Right atrium auricular region (tissue), 2 donors: ENCODE data around the gene BAG3. TPM values are rescaled to one million over a fixed set of nuclear protein-coding genes. Genes with fewer than 3 reads are reported as not detected.

Experiments used
- DNase-seq: peaks from one replicate; pipeline ENCODE4 v3.0.0-alpha.2; 2019; ENCODE audit warnings: low spot score
- H3K27ac ChIP-seq, 2 donors: fragments of 200-600 bp; sonication (generic); 1 replicate in 1 of 2; 2 replicates in 1 of 2; pipeline ENCODE4 v1.5.1; 2016 to 2019
- H3K27me3 ChIP-seq, 2 donors: fragments of 200-600 bp; sonication (generic); one replicate each; pipeline versions ENCODE4 v1.5.1 to v1.6.0; 2017 to 2019
- H3K36me3 ChIP-seq: fragments of 200-600 bp; sonication (generic); one replicate; pipeline ENCODE4 v1.5.1; 2016
- H3K4me1 ChIP-seq, 2 donors: fragments of 200-600 bp; sonication (generic); one replicate each; pipeline versions ENCODE4 v1.5.1 to v1.6.0; 2017 to 2019
- H3K4me3 ChIP-seq, 2 donors: fragments of 200-600 bp; sonication (generic); 1 replicate in 1 of 2; 2 replicates in 1 of 2; pipeline ENCODE4 v1.5.1; 2017 to 2019; ENCODE audit warnings: mild to moderate bottlenecking in 1 of 2, moderate library complexity in 1 of 2
- H3K9me3 ChIP-seq, 2 donors: fragments of 200-600 bp; sonication (generic); one replicate each; pipeline ENCODE4 v1.5.1; 2019
- total RNA-seq, 2 donors: library from RNA; depleted of rRNA; stranded (reverse); fragments of >200 nt; gene quantifications; one replicate each; pipeline ENCODE4 v1.1.0, GENCODE V29; 2016
- TF ChIP-seq, protein P1 (sequence below), 2 donors: fragments of 200-600 bp; sonication (generic); IDR thresholded peaks; one replicate each; pipeline ENCODE4 v1.5.1; 2019; ENCODE audit warnings: antibody characterized with exemption in 2 of 2

Gene BAG3
- total RNA-seq, 2 donors from 2014 or later, result 126 to 152 TPM

DNA sequence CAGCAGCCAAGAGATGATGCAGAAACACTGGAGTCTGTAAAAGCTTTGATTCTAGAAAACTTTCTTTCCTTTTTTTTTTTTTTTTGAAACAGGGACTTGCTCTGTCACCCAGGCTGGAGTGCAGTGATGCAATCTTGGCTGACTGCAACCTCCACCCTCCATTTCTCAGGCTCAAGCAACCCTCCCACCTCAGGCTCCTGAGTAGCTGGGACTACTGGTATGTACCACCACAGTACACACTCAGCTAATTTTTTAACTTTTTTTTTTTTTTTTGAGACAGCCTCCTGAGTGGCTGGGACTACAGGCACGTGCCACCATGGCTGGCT is 17.0 kb upstream of the BAG3 start:
- H3K4me1 ChIP-seq, result no peaks in the 10 kb centered on the region
- DNase-seq, result no peak
- TF ChIP-seq, protein P1, sequence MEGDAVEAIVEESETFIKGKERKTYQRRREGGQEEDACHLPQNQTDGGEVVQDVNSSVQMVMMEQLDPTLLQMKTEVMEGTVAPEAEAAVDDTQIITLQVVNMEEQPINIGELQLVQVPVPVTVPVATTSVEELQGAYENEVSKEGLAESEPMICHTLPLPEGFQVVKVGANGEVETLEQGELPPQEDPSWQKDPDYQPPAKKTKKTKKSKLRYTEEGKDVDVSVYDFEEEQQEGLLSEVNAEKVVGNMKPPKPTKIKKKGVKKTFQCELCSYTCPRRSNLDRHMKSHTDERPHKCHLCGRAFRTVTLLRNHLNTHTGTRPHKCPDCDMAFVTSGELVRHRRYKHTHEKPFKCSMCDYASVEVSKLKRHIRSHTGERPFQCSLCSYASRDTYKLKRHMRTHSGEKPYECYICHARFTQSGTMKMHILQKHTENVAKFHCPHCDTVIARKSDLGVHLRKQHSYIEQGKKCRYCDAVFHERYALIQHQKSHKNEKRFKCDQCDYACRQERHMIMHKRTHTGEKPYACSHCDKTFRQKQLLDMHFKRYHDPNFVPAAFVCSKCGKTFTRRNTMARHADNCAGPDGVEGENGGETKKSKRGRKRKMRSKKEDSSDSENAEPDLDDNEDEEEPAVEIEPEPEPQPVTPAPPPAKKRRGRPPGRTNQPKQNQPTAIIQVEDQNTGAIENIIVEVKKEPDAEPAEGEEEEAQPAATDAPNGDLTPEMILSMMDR (IDR thresholded peaks at IDR 0.05), result no peak

DNA sequence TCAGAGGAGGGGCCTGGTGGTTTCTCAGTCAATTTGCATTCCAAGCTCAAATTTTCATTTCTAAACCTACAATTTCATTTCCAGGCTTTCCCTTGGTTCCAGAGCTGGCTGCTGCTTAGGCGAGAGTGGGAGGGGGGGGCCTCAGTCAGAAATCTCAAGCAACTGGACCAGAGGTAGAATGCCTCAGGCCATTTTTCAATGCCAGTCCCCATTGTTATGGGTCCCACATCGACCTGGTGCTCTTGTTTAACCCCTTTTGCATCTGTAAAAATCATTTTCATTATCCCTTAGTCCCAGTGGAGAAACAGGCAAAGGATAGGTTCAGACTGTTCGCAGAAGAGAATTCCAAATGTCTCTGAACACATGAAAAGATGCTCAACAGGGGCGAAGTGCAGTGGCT is 13.5 kb upstream of the BAG3 start:
- no peak for DNase-seq
- H3K9me3 ChIP-seq, result no peaks in the 10 kb centered on the region
- H3K27me3 ChIP-seq, result no peaks in the 10 kb centered on the region
- no peaks in the 10 kb centered on the region for H3K4me1 ChIP-seq
- no peak overlapping the region for H3K4me3 ChIP-seq
- H3K36me3 ChIP-seq, result no peaks in the 10 kb centered on the region
- H3K27ac ChIP-seq, result no peak overlapping the region
- TF ChIP-seq, protein P1 (IDR thresholded peaks at IDR 0.05), result no peak

More for the DNA sequence above, 17.0 kb upstream of the BAG3 start:
- H3K9me3 ChIP-seq, result no peaks in the 10 kb centered on the region
- no peaks in the 10 kb centered on the region for H3K36me3 ChIP-seq
- H3K4me3 ChIP-seq, result no peak overlapping the region
- H3K27me3 ChIP-seq, result no peaks in the 10 kb centered on the region
- H3K27ac ChIP-seq, result no peak overlapping the region

DNA sequence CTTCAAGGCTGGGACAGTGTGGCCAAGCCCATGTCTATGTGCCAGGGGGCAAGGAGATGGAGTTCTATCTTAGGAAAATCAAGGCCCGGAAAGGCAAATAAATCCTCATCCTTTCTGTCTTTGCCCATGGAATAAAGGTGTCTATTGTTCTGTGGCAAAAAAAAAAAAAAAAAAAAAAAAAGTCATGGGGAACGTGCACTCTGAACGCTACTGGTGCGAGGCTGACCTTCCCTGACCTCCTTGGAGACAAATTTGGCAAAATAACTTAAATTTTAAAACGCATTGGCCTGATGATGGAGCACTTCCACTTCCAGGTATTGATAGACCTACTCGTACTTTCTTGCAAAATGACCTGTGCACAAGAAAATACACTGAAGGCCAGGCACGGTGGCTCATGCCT is 12.2 kb upstream of the BAG3 start:
- Histone ChIP-seq H3K9me3 (no peaks in the 10 kb centered on the region), H3K4me1 (no peaks in the 10 kb centered on the region), H3K36me3 (no peaks in the 10 kb centered on the region), H3K4me3 (no peak overlapping the region), H3K27me3 (no peaks in the 10 kb centered on the region), H3K27ac (no peak overlapping the region)
- DNase-seq, result no peak
- TF ChIP-seq, protein P1 (IDR thresholded peaks at IDR 0.05), result no peak

DNA sequence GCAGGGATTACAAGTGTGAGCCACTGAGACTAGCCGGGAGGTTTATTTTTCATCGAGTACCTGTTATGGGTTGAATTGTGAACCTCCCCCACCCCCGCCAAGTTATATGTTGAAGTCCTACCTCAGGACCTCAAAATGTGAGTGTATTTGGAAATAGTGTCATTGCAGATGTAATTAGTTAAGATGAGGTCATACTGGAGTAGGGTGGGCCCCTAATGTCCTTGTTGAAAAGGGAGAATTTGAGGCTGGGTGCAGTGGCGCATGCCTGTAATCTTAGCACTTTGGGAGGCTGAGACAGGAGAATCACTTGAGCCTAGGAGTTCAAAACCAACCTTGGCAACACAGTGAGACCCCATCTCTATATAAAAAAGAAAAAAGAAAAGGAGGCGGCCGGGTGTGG is 10.8 kb upstream of the BAG3 start:
- TF ChIP-seq, protein P1 (IDR thresholded peaks at IDR 0.05), result no peak
- Histone ChIP-seq H3K4me3 (no peak overlapping the region), H3K9me3 (no peaks in the 10 kb centered on the region), H3K27ac (no peak overlapping the region), H3K36me3 (no peaks in the 10 kb centered on the region), H3K4me1 (no peaks in the 10 kb centered on the region), H3K27me3 (no peaks in the 10 kb centered on the region)
- DNase-seq, result no peak

- no peaks in the 10 kb centered on the region for H3K9me3 ChIP-seq
- no peak overlapping the region for H3K4me3 ChIP-seq
- no peaks in the 10 kb centered on the region for H3K27me3 ChIP-seq
- no peaks in the 10 kb centered on the region for H3K4me1 ChIP-seq
- no peak for DNase-seq
- no peak overlapping the region for H3K27ac ChIP-seq
- H3K36me3 ChIP-seq, result no peaks in the 10 kb centered on the region
- TF ChIP-seq, protein P1 (IDR thresholded peaks at IDR 0.05), result no peak
These were observed 10.2 kb upstream of the BAG3 start for GRCh38 chr10:119640875-119641526.

GRCh38 chr10:119642556-119643111 is 8.5 kb upstream of the BAG3 start:
- no peak for DNase-seq
- Histone ChIP-seq H3K36me3 (no peaks in the 10 kb centered on the region), H3K4me1 (no peaks in the 10 kb centered on the region), H3K27me3 (no peaks in the 10 kb centered on the region), H3K9me3 (no peaks in the 10 kb centered on the region), H3K27ac (no peak overlapping the region), H3K4me3 (no peak overlapping the region)
- TF ChIP-seq, protein P1 (IDR thresholded peaks at IDR 0.05), result no peak
